Measurements from ENCODE around the gene PPP2R2B. TPM values are rescaled to one million over a fixed set of nuclear protein-coding genes. Genes with fewer than 3 reads are reported as not detected.
A peak's percentile ranks its signal among the peaks of the same experiment; 100 is the strongest.

Gene PPP2R2B
- total and polyA plus RNA-seq, 2 donors (not counting 3 experiments of a cell fraction or from before 2014, with no cell fraction given): not detected

DNA sequence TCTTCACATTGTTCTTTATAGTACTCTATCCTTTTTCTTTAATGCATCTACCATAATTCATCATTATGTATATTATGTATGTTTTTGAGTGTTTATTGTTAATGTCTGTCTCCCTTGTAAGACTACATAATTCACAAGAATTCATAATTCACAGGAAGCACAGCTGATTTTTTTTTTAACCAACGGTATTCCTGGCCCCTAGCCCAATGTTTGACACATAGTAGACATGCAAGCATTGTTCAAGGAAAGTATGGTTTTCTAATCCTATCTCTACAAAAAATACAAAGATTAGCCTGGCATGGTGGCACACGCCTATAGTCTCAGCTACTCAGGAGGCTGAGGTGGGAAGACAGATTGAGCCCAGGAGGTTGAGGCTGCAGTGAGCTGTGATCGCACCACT, 160.6 kb downstream of the PPP2R2B start:
- H2AFZ ChIP-seq (ENCODE audit: low read depth, low read length): no peak overlapping the region
- H3K4me2 ChIP-seq (ENCODE audit: insufficient read depth, low read length): no peak overlapping the region
- DNase-seq (ENCODE audit: low read depth, low spot score) (peak; percentile 60), FAIRE-seq (no peak)
- no peak overlapping the region for H3K4me3 ChIP-seq (replicated peaks in 1 of 3; ENCODE audit: insufficient read depth in 1 of 3, low read depth in 1 of 3, low read length in 3 of 3)
- intact Hi-C loops (cut with micrococcal nuclease): no loop called here
- no peaks in the 10 kb centered on the region for H3K36me3 ChIP-seq (ENCODE audit: control insufficient read depth in 2 of 2, extremely low read depth in 1 of 2, insufficient read depth in 2 of 2, low read length in 2 of 2)
- peaks cover 0 to 1% of the 10 kb centered on the region in 2 experiments for H3K27me3 ChIP-seq (ENCODE audit: control insufficient read depth in 2 of 2, insufficient read depth in 2 of 2, low read length in 2 of 2)
- H3K27ac ChIP-seq (ENCODE audit: insufficient read depth, low read depth, low read length): no peak overlapping the region
- TF ChIP-seq MYC (IDR thresholded peaks at IDR 0.05; ENCODE audit: low read depth, low read length): no peak
- TF ChIP-seq MAX (IDR thresholded peaks at IDR 0.05; ENCODE audit: insufficient read depth, insufficient read length): no peak
- no peak for TF ChIP-seq JUN (IDR thresholded peaks at IDR 0.05; ENCODE audit: borderline replicate concordance, insufficient read depth, insufficient read length, low read depth)
- TF ChIP-seq, protein P1, sequence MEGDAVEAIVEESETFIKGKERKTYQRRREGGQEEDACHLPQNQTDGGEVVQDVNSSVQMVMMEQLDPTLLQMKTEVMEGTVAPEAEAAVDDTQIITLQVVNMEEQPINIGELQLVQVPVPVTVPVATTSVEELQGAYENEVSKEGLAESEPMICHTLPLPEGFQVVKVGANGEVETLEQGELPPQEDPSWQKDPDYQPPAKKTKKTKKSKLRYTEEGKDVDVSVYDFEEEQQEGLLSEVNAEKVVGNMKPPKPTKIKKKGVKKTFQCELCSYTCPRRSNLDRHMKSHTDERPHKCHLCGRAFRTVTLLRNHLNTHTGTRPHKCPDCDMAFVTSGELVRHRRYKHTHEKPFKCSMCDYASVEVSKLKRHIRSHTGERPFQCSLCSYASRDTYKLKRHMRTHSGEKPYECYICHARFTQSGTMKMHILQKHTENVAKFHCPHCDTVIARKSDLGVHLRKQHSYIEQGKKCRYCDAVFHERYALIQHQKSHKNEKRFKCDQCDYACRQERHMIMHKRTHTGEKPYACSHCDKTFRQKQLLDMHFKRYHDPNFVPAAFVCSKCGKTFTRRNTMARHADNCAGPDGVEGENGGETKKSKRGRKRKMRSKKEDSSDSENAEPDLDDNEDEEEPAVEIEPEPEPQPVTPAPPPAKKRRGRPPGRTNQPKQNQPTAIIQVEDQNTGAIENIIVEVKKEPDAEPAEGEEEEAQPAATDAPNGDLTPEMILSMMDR (IDR thresholded peaks at IDR 0.05; ENCODE audit: extremely low read depth in 1 of 2, insufficient read depth in 1 of 2, low read depth in 1 of 2, low read length in 2 of 2): no peak
- no peak for TF ChIP-seq POLR2A (IDR thresholded peaks at IDR 0.05; ENCODE audit: low read depth, low read length)
- no peak for TF ChIP-seq EZH2 (IDR thresholded peaks at IDR 0.05; ENCODE audit: borderline replicate concordance, low read depth, low read length, severe bottlenecking)
- TF ChIP-seq GATA2 (IDR thresholded peaks at IDR 0.05; ENCODE audit: insufficient read depth, insufficient read length, low read depth, low read length): no peak
- TF ChIP-seq FOS (IDR thresholded peaks at IDR 0.05; ENCODE audit: borderline replicate concordance, insufficient read depth, low read length): no peak
- TF ChIP-seq POLR2AphosphoS5 (IDR thresholded peaks at IDR 0.05; ENCODE audit: insufficient read depth, low read depth, low read length): no peak
- no peaks in the 10 kb centered on the region for H3K9me3 ChIP-seq (replicated peaks; ENCODE audit: control insufficient read depth, insufficient read depth, low read length)
- no TSS peak for BruUV-seq (replicated peaks)
- no peaks in the 10 kb centered on the region for H4K20me1 ChIP-seq (replicated peaks; ENCODE audit: control insufficient read depth, extremely low read depth, insufficient read depth, low read length)
- no peaks in the 10 kb centered on the region for H3K79me2 ChIP-seq (ENCODE audit: control insufficient read depth, insufficient read depth, low read length)
- dilution Hi-C loops (cut with MboI; ENCODE audit: extremely low pct_ligation_motif_present, low sequenced_read_pairs): no loop called here
- ChIA-PET CTCF (interaction anchor here (1.4 kb wide), 1 partner anchor 14 kb away, joined by 4 read pairs; no protein-coding TSS in a partner anchor), POLR2A (no interaction called here)
- H3K4me1 ChIP-seq (ENCODE audit: control insufficient read depth, extremely low read depth, insufficient read depth, low read length): no peaks in the 10 kb centered on the region
- H3K9ac ChIP-seq (replicated peaks; ENCODE audit: extremely low read depth, insufficient read depth, low read length): no peak overlapping the region
- no peaks in the 10 kb centered on the region for H3K9me1 ChIP-seq (replicated peaks; ENCODE audit: control insufficient read depth, extremely low read depth, insufficient read depth, low read length)
